Mucosa of rectum (tissue), 2 donors: Measurements from ENCODE around the gene NIFK.
"Not testable (repeated sequence)": the region's sequence is repeated elsewhere in the genome, so short reads cannot be mapped to it uniquely, and the experiment has no call there.

ENCODE experiments used
- H3K27ac ChIP-seq, 2 donors: one replicate each; pipeline ENCODE4 v1.7.0; 2013; ENCODE audit warnings: inconsistent platforms in 2 of 2, low read depth in 2 of 2, low read length in 2 of 2
- H3K27me3 ChIP-seq, 2 donors: one replicate each; pipeline ENCODE4 v1.7.0; 2013; ENCODE audit warnings: low read length in 2 of 2; ENCODE audit not compliant: control insufficient read depth in 2 of 2, insufficient read depth in 2 of 2
- H3K36me3 ChIP-seq, 2 donors: one replicate each; pipeline ENCODE4 v1.7.0; 2013; ENCODE audit warnings: low read length in 2 of 2; ENCODE audit not compliant: control insufficient read depth in 2 of 2, insufficient read depth in 2 of 2
- H3K4me1 ChIP-seq, 2 donors: one replicate each; pipeline ENCODE4 v1.7.0; 2013; ENCODE audit warnings: low read length in 2 of 2, mild to moderate bottlenecking in 1 of 2; ENCODE audit not compliant: control insufficient read depth in 2 of 2, insufficient read depth in 2 of 2
- H3K4me3 ChIP-seq, 2 donors: one replicate each; pipeline ENCODE4 v1.7.0; 2013; ENCODE audit warnings: low read length in 2 of 2
- H3K9ac ChIP-seq, 2 donors: one replicate each; pipeline ENCODE4 v1.7.0; 2013; ENCODE audit warnings: low read length in 2 of 2, low read depth in 1 of 2, mild to moderate bottlenecking in 1 of 2
- H3K9me3 ChIP-seq, 2 donors: one replicate each; pipeline ENCODE4 v1.7.0; 2013; ENCODE audit warnings: low read length in 2 of 2; ENCODE audit not compliant: control insufficient read depth in 2 of 2
- donor health status: healthy.
- donor health status: Normal muscosa, but diverticular disease.

Gene NIFK

DNA sequence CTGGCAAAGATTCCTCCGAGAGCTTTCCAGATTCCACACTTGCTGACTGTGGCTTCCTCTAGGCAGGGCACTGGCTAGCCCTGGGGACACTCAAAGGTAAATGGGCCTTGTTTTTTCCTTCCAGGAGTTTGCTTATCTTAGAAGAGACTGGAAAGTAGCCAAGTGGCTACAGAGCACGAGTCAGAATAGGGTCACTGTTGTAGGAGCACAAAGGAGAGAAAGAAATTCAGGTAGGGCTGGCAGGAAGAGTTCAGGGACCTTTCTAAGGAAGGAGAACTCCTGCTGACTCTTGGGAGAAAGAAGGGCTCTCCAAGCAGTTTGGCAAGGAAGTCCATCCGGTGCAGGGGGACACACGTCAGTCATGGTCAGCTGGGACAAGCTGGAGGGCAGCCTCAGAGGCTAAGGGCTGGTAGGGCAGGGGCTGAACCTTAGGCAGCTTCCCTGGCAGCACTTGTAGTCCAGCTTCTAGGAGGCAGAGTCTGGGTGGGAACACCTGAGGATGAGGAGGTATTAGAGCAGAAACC is 39.5 kb downstream of the NIFK start:
- no peak overlapping the region for H3K27ac ChIP-seq
- H3K9ac ChIP-seq, result no peak overlapping the region
- H3K27me3 ChIP-seq, result no peaks in the 10 kb centered on the region
- no peaks in the 10 kb centered on the region for H3K9me3 ChIP-seq
- peaks cover 0 to 4% of the 10 kb centered on the region in 2 donors for H3K4me1 ChIP-seq
- H3K4me3 ChIP-seq, result no peak overlapping the region
- no peaks in the 10 kb centered on the region for H3K36me3 ChIP-seq

GRCh38 chr2:121696410-121696930 is 40.2 kb downstream of the NIFK start:
- Histone ChIP-seq H3K4me3 (no peak overlapping the region), H3K27ac (no peak overlapping the region), H3K9me3 (no peaks in the 10 kb centered on the region), H3K9ac (no peak overlapping the region), H3K27me3 (no peaks in the 10 kb centered on the region), H3K36me3 (no peaks in the 10 kb centered on the region), H3K4me1 (peaks cover 0 to 4% of the 10 kb centered on the region in 2 donors)

DNA sequence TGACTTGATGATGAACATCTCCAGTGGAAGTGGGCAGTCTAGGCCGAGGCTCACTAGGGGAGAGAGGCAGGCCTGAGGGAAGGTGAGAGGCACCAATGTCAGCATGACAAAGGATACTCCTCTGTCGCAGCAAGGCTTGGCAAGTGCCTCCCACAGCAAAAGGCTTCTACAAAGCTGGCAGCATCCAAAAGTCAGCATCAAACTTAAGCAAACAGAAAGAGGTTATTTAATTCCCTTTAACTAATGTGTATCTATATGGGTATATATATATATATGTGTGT is 41.6 kb downstream of the NIFK start:
- H3K4me1 ChIP-seq, result peaks cover 0 to 3% of the 10 kb centered on the region in 2 donors
- no peaks in the 10 kb centered on the region for H3K9me3 ChIP-seq

GRCh38 chr2:121694398-121695170 is 42.1 kb downstream of the NIFK start:
- Histone ChIP-seq H3K9ac (no peak overlapping the region), H3K9me3 (no peaks in the 10 kb centered on the region), H3K27ac (no peak overlapping the region), H3K36me3 (no peaks in the 10 kb centered on the region), H3K4me3 (no peak overlapping the region), H3K4me1 (no peaks in the 10 kb centered on the region), H3K27me3 (no peaks in the 10 kb centered on the region)

More for the DNA sequence above, 41.6 kb downstream of the NIFK start:
- no peaks in the 10 kb centered on the region for H3K27me3 ChIP-seq
- no peak overlapping the region for H3K4me3 ChIP-seq
- no peaks in the 10 kb centered on the region for H3K36me3 ChIP-seq
- no peak overlapping the region for H3K27ac ChIP-seq
- no peak overlapping the region for H3K9ac ChIP-seq

- not testable (repeated sequence) for H3K27ac ChIP-seq, H3K9ac ChIP-seq, H3K4me3 ChIP-seq, H3K27me3 ChIP-seq, H3K9me3 ChIP-seq, H3K36me3 ChIP-seq, H3K4me1 ChIP-seq
Observed at GRCh38 chr2:121690572-121690971, 46.1 kb downstream of the NIFK start.

GRCh38 chr2:121690095-121690494 is 46.6 kb downstream of the NIFK start:
- Histone ChIP-seq H3K9ac (no peak overlapping the region), H3K27ac (no peak overlapping the region), H3K4me1 (no peaks in the 10 kb centered on the region), H3K27me3 (no peaks in the 10 kb centered on the region), H3K9me3 (no peaks in the 10 kb centered on the region), H3K36me3 (no peaks in the 10 kb centered on the region), H3K4me3 (no peak overlapping the region)

DNA sequence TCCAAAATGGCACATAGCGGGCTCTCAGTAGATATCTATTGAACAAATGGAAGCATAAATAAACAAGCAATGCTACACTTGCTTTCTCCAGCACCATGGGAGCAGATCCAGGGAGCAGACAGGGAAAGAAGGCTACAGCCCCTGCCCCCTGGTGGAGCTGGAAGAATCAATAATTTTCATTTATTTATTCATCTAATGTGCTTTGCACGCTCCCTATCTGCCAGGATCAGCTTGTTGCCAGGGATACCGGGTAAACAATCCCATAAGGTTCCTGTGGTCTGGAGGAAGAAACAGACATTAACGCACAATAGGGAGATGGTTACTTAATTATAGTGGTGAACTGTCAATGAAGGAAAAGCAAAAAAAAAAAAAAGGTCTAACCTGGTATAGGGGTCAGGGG is 47.3 kb downstream of the NIFK start:
- H3K9ac ChIP-seq, result no peak overlapping the region
- H3K4me1 ChIP-seq, result no peaks in the 10 kb centered on the region
- no peak overlapping the region for H3K27ac ChIP-seq

GRCh38 chr2:121688820-121689219 is 47.9 kb downstream of the NIFK start:
- Histone ChIP-seq H3K27me3 (no peaks in the 10 kb centered on the region), H3K27ac (no peak overlapping the region)

More for the DNA sequence above, 47.3 kb downstream of the NIFK start:
- H3K27me3 ChIP-seq, result no peaks in the 10 kb centered on the region
- H3K4me3 ChIP-seq, result no peak overlapping the region
- H3K9me3 ChIP-seq, result no peaks in the 10 kb centered on the region
- H3K36me3 ChIP-seq, result no peaks in the 10 kb centered on the region

DNA sequence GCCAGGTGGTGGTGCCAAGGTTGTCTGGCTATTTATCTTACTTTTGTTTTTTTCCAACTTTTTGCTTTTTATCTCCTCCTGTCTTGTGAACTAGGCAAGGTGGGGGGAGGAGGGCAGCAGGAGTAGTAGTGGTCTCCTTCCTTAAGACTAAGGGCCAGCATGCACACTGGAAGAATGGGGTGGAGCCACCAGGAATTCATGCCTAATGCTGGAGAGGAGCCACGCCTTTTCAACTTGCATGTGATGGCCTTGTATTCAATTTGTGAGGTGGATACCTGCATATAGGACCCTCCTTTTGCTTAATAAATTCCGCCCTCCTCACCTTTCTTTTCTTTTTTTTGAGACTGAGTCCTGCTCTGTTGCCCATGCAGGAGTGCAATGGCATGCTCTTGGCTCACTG is 49.8 kb downstream of the NIFK start:
- H3K27ac ChIP-seq, result no peak overlapping the region
- no peaks in the 10 kb centered on the region for H3K27me3 ChIP-seq
- H3K9ac ChIP-seq, result no peak overlapping the region
- no peaks in the 10 kb centered on the region for H3K4me1 ChIP-seq
- no peaks in the 10 kb centered on the region for H3K36me3 ChIP-seq
- H3K9me3 ChIP-seq, result peaks cover 4 to 10% of the 10 kb centered on the region in 2 donors
- H3K4me3 ChIP-seq, result no peak overlapping the region

More at GRCh38 chr2:121688820-121689219, 47.9 kb downstream of the NIFK start:
- H3K9me3 ChIP-seq, result no peaks in the 10 kb centered on the region
- no peak overlapping the region for H3K9ac ChIP-seq
- no peak overlapping the region for H3K4me3 ChIP-seq
- no peaks in the 10 kb centered on the region for H3K36me3 ChIP-seq
- no peaks in the 10 kb centered on the region for H3K4me1 ChIP-seq

- Histone ChIP-seq H3K4me3 (no peak overlapping the region), H3K9ac (no peak overlapping the region), H3K27ac (no peak overlapping the region), H3K36me3 (no peaks in the 10 kb centered on the region), H3K4me1 (no peaks in the 10 kb centered on the region), H3K9me3 (peaks cover 4 to 12% of the 10 kb centered on the region in 2 donors), H3K27me3 (no peaks in the 10 kb centered on the region)
Observed at GRCh38 chr2:121686218-121686617, 50.5 kb downstream of the NIFK start.
